ENCODE data around the gene SAMD4B. TPM values are rescaled to one million over a fixed set of nuclear protein-coding genes. Genes with fewer than 3 reads are reported as not detected.

SAMD4B gene
- total and polyA plus RNA-seq, 10 of the 15 experiments (the other 5 are each of a cell fraction or from before 2014, with no cell fraction given), result 2.4 to 43.3 (median 23.9) TPM

- TF ChIP-seq, protein P1, sequence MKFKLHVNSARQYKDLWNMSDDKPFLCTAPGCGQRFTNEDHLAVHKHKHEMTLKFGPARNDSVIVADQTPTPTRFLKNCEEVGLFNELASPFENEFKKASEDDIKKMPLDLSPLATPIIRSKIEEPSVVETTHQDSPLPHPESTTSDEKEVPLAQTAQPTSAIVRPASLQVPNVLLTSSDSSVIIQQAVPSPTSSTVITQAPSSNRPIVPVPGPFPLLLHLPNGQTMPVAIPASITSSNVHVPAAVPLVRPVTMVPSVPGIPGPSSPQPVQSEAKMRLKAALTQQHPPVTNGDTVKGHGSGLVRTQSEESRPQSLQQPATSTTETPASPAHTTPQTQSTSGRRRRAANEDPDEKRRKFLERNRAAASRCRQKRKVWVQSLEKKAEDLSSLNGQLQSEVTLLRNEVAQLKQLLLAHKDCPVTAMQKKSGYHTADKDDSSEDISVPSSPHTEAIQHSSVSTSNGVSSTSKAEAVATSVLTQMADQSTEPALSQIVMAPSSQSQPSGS (IDR thresholded peaks at IDR 0.05; ENCODE audit: low read length), result no peak
- no peak for TF ChIP-seq E2F4 (IDR thresholded peaks at IDR 0.05; ENCODE audit: low read depth, low read length)
- no peak for TF ChIP-seq YY1 (IDR thresholded peaks at IDR 0.05; ENCODE audit: low read depth, low read length)
- TF ChIP-seq, protein P2, sequence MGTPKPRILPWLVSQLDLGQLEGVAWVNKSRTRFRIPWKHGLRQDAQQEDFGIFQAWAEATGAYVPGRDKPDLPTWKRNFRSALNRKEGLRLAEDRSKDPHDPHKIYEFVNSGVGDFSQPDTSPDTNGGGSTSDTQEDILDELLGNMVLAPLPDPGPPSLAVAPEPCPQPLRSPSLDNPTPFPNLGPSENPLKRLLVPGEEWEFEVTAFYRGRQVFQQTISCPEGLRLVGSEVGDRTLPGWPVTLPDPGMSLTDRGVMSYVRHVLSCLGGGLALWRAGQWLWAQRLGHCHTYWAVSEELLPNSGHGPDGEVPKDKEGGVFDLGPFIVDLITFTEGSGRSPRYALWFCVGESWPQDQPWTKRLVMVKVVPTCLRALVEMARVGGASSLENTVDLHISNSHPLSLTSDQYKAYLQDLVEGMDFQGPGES (IDR thresholded peaks at IDR 0.05), result no peak
- no peak for TF ChIP-seq POLR2AphosphoS2 (IDR thresholded peaks at IDR 0.05; ENCODE audit: low read depth, low read length)
Observed at GRCh38 chr19:39299404-39299803, 42.8 kb upstream of the SAMD4B start (continued).

GRCh38 chr19:39299832-39300231, 42.4 kb upstream of the SAMD4B start:
- Histone ChIP-seq H3K4me1 (ENCODE audit: control insufficient read depth, insufficient read depth, low read length) (no peaks in the 10 kb centered on the region), H3K27ac (ENCODE audit: control insufficient read depth, insufficient read depth) (no peak overlapping the region), H3K36me3 (ENCODE audit: control insufficient read depth in 2 of 2, insufficient read depth in 2 of 2, low read length in 1 of 2) (no peaks in the 10 kb centered on the region), H3K4me3 (no peak overlapping the region), H3K79me2 (ENCODE audit: control insufficient read depth, insufficient read depth, low read length) (no peaks in the 10 kb centered on the region), H2AFZ (ENCODE audit: control insufficient read depth, low read depth, low read length) (no peak overlapping the region), H3K9me3 (replicated peaks; ENCODE audit: control insufficient read depth, insufficient read depth, low read length) (no peaks in the 10 kb centered on the region), H4K20me1 (ENCODE audit: control insufficient read depth, insufficient read depth) (no peaks in the 10 kb centered on the region), H3K27me3 (replicated peaks in 1 of 2; ENCODE audit: control insufficient read depth in 2 of 2, insufficient read depth in 2 of 2, low read length in 1 of 2) (peaks cover 0 to 2% of the 10 kb centered on the region in 2 experiments; a peak in 1 of 4 replicates), H3K4me2 (ENCODE audit: control insufficient read depth, insufficient read depth) (no peak overlapping the region), H3K9ac (ENCODE audit: control insufficient read depth, insufficient read depth, low read length) (no peak overlapping the region)
- ChIA-PET RAD21 (ENCODE audit: unreplicated experiment) (no interaction called here), POLR2A (no interaction called here), CTCF (no interaction called here), SMC1A (ENCODE audit: uncharacterized antibody, unreplicated experiment) (no interaction called here)
- no peak for FAIRE-seq
- 49% methylated on average over 10 of the region's 10 CpGs for WGBS (ENCODE audit: insufficient coverage, insufficient replicate concordance, low lambda C conversion rate, missing lambda C conversion rate)
- DNase-seq (ENCODE audit: low read depth, low spot score), result no peak
- in situ Hi-C loops (cut with MboI) (no loop called here), intact Hi-C loops (cut with micrococcal nuclease; ENCODE audit: unreplicated experiment) (no loop called here)
- BruUV-seq (replicated peaks), result no TSS peak
- no peak for ATAC-seq
- TF ChIP-seq STAT1 (conservative IDR thresholded peaks at IDR 0.05) (no peak), NR2C1 (IDR thresholded peaks at IDR 0.05) (no peak), BCL11A (IDR thresholded peaks at IDR 0.05; ENCODE audit: low read depth, low read length) (no peak), MTA2 (IDR thresholded peaks at IDR 0.05; ENCODE audit: low read depth) (no peak), CBX3 (IDR thresholded peaks at IDR 0.05; ENCODE audit: borderline replicate concordance, low read depth) (no peak), TARDBP (IDR thresholded peaks at IDR 0.05; ENCODE audit: borderline replicate concordance) (no peak)
